ENCODE measurements around the gene CCL21. TPM values are rescaled to one million over a fixed set of nuclear protein-coding genes. Genes with fewer than 3 reads are reported as not detected.

Gene CCL21
- total RNA-seq, 1 donor from 2014 or later = not detected

GRCh38 chr9:34665067-34665380 is 44.9 kb downstream of the CCL21 start:
- Mint-ChIP-seq H3K27me3 (no peaks in the 10 kb centered on the region), H3K4me1 (ENCODE audit: unreplicated experiment) (peaks cover 9% of the 10 kb centered on the region), H3K9me3 (peaks cover 4% of the 10 kb centered on the region), H3K27ac (peak overlapping the region; percentile 98), H3K4me3 (peak overlapping the region; percentile 96), H3K36me3 (peaks cover 19% of the 10 kb centered on the region)
- DNase-seq (ENCODE audit: extremely low spot score, unreplicated experiment) = no peak
- TF ChIP-seq, protein P1, sequence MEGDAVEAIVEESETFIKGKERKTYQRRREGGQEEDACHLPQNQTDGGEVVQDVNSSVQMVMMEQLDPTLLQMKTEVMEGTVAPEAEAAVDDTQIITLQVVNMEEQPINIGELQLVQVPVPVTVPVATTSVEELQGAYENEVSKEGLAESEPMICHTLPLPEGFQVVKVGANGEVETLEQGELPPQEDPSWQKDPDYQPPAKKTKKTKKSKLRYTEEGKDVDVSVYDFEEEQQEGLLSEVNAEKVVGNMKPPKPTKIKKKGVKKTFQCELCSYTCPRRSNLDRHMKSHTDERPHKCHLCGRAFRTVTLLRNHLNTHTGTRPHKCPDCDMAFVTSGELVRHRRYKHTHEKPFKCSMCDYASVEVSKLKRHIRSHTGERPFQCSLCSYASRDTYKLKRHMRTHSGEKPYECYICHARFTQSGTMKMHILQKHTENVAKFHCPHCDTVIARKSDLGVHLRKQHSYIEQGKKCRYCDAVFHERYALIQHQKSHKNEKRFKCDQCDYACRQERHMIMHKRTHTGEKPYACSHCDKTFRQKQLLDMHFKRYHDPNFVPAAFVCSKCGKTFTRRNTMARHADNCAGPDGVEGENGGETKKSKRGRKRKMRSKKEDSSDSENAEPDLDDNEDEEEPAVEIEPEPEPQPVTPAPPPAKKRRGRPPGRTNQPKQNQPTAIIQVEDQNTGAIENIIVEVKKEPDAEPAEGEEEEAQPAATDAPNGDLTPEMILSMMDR (conservative IDR thresholded peaks at IDR 0.05) = no peak

DNA sequence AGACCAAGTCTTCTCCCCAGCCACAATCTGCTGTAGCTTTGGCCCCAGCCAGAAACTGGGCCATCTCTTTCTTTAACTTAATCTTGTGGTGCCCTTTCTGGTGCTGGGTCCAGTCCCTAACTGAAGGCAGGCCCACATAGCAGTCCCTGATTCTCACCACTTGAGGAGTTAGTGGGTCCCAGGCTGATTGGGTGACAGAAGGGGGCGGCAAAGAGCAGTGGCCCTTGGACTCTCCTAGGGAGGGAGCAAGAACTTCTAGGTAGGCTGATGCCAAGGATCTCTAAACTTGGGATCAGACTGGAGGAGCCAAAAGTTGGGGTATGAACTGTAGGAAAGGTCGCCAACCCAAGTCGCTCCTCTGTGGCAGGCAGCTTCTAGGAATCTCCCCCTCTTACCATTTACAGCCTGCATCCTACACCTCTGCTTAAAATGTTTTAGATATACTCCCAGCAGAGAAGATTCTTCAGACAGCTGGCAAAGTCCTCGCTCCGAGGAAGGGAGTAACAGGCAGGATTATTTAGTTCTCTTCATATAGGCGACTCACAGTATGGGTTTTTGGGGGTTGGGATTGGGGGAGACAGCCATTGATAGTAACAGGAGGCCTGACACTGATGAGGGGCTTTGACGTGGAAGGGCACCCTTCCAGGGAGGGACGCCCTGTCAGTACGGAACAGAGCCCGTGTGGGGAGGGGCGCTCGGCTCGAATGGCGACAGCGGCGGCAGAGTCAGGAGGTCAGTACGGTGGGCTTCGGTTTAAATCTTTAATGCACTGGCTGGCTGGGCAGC is 45.5 kb downstream of the CCL21 start:
- H3K4me3 Mint-ChIP-seq = peak overlapping the region; percentile 96

DNA sequence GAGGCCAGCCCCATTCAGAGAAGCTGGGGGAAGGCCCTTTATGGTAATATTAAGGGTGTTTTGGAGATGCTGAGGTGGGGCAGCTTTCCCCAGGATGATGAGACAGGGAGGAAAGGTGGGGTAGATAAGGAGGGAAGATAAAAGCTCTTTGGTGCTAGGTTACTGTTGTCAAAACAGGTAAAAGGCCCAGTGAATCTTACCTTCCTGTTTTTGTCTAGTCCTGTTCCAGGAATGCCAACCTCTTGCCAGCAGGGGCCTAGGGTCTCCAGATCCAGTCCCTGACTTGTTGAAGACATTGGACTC is 46.7 kb downstream of the CCL21 start:
- DNase-seq (ENCODE audit: extremely low spot score, unreplicated experiment) = no peak
- peak overlapping the region; percentile 70 for H3K27ac Mint-ChIP-seq
- H3K9me3 Mint-ChIP-seq = no peaks in the 10 kb centered on the region
- TF ChIP-seq, protein P1 (conservative IDR thresholded peaks at IDR 0.05) = no peak
- H3K4me3 Mint-ChIP-seq = no peak overlapping the region
- H3K27me3 Mint-ChIP-seq = no peaks in the 10 kb centered on the region
- H3K36me3 Mint-ChIP-seq = peaks cover 5% of the 10 kb centered on the region
- H3K4me1 Mint-ChIP-seq (ENCODE audit: unreplicated experiment) = peaks cover 9% of the 10 kb centered on the region

More for the DNA sequence above, 45.5 kb downstream of the CCL21 start:
- no peaks in the 10 kb centered on the region for H3K27me3 Mint-ChIP-seq
- peak overlapping the region; percentile 77 for H3K27ac Mint-ChIP-seq
- H3K36me3 Mint-ChIP-seq = peaks cover 15% of the 10 kb centered on the region
- peaks cover 9% of the 10 kb centered on the region for H3K4me1 Mint-ChIP-seq (ENCODE audit: unreplicated experiment)
- TF ChIP-seq, protein P1 (conservative IDR thresholded peaks at IDR 0.05) = peak; percentile 75
- peaks cover under 1% of the 10 kb centered on the region for H3K9me3 Mint-ChIP-seq
- DNase-seq (ENCODE audit: extremely low spot score, unreplicated experiment) = no peak

DNA sequence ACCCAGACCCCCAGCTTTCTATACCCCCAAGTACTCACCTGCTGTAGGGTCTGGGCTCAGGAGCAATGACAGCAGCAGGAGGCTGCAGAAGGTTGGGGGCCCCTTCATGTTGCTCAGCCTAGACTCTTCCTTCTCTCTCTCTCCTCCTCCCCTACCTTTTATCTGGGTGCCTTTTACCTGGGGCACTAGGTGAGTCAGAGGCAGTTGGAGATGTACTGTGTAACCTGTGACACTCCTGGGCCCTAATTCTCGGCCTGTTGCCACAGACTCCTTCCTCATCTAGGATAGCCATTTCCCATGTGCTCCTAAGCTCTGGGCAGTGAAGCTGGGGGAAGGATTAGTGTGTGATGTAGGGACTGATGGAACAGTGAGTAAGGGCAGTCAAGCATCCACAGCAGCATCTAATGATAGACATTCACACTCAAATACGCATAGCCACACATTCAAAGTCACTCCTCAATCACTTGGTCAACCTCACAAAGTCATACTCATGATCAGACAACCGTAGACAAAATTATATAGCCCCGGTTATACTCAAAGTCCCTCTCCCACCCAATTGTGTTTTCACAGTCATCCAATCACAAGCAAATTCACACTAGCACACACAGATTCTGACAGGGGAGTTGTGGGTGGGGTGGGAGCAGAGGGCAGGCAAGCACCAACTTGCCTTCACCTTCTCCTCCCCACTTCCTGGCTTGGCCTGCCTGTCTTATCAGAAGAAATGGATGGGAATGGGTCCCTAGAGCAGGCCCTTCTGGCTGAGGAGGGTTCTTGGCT is 47.2 kb downstream of the CCL21 start, which contains the start of gene CCL27:
Gene CCL27 (minus strand): TSS at position 132 of the 777 bp plus-strand sequence. CDS start 24 bp downstream, at position 108.
- H3K27ac Mint-ChIP-seq = peak within 1 kb of the TSS; percentile 70
- H3K4me1 Mint-ChIP-seq (ENCODE audit: unreplicated experiment) = peaks cover 9% of the 10 kb centered on the region
- no peaks in the 10 kb centered on the region for H3K9me3 Mint-ChIP-seq
- H3K4me3 Mint-ChIP-seq = peak within 1 kb of the TSS; percentile 29
- TF ChIP-seq, protein P1 (conservative IDR thresholded peaks at IDR 0.05) = no peak
- peaks cover 5% of the 10 kb centered on the region for H3K36me3 Mint-ChIP-seq
- DNase-seq (ENCODE audit: extremely low spot score, unreplicated experiment) = no peak
- H3K27me3 Mint-ChIP-seq = no peaks in the 10 kb centered on the region

DNA sequence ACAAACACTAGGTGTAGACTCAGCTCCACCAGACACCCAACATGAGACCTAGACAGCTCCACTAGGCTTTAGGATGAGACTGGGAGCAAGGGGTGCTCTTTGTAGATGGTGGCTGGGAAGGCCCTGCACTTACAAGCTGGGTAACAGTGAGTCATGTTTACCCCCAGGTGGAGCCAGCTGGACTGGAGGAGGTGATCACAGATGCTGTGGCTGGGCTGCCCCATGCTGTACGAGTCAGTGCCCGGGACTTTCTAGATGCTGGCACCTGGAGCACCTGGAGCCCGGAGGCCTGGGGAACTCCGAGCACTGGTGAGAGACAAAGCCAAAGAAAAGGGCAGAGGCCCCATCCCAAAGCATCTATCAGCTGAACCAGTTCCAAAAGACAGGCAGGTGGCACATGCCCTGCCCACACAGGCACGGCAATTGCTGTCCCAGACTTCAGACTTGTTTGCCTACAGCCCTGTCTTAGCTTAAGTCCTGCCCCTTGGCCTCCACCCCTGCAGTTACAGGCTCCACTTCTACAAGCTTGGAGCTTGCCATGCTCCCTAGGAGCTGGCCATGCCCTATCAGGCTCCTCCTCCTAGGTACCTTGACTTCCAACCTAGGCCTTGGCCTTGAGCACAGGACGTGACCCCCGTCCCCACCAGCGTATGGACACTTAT is 50.2 kb downstream of the CCL21 start:
- H3K4me1 Mint-ChIP-seq (ENCODE audit: unreplicated experiment) = peaks cover 18% of the 10 kb centered on the region

More for the DNA sequence above, 50.2 kb downstream of the CCL21 start:
- no peak overlapping the region for H3K27ac Mint-ChIP-seq
- peaks cover 5% of the 10 kb centered on the region for H3K36me3 Mint-ChIP-seq
- no peak for DNase-seq (ENCODE audit: extremely low spot score, unreplicated experiment)
- no peaks in the 10 kb centered on the region for H3K9me3 Mint-ChIP-seq
- TF ChIP-seq, protein P1 (conservative IDR thresholded peaks at IDR 0.05) = no peak
- no peak overlapping the region for H3K4me3 Mint-ChIP-seq
- no peaks in the 10 kb centered on the region for H3K27me3 Mint-ChIP-seq

Other genes with a start within 250 kb of the CCL21 start
- 0.95 and 5.5 TPM in 2 replicates for gene ENHO, start 187.1 kb downstream of the CCL21 start, total RNA-seq (ENCODE audit: low replicate concordance)
- gene CNTFR, start 120.4 kb downstream of the CCL21 start, total RNA-seq (ENCODE audit: low replicate concordance) = 3.5 and 24.2 TPM in 2 replicates
- 30.2 and 31.8 TPM in 2 replicates for gene RPP25L, start 98.0 kb downstream of the CCL21 start, total RNA-seq (ENCODE audit: low replicate concordance)
- gene DCTN3, start 89.6 kb downstream of the CCL21 start, total RNA-seq (ENCODE audit: low replicate concordance) = 81.6 and 93.4 TPM in 2 replicates
- 0.26 TPM in 1 of 2 replicates, not detected in the other for gene ARID3C, start 81.1 kb downstream of the CCL21 start, total RNA-seq (ENCODE audit: low replicate concordance)
- gene SIGMAR1, start 72.3 kb downstream of the CCL21 start, total RNA-seq (ENCODE audit: low replicate concordance) = 59.0 and 79.7 TPM in 2 replicates
- gene GALT, start 63.5 kb downstream of the CCL21 start, total RNA-seq (ENCODE audit: low replicate concordance) = 48.8 and 70.5 TPM in 2 replicates
- 10.8 and 53.8 TPM in 2 replicates for gene IL11RA, start 58.0 kb downstream of the CCL21 start, total RNA-seq (ENCODE audit: low replicate concordance)
- 0.43 and 1.1 TPM in 2 replicates for gene CCL27, start 47.5 kb downstream of the CCL21 start, total RNA-seq (ENCODE audit: low replicate concordance)
- gene CCL19, start 18.9 kb downstream of the CCL21 start, total RNA-seq (ENCODE audit: low replicate concordance) = not detected in 2 replicates
- 0.19 and 0.88 TPM in 2 replicates for gene PHF24, start 248.1 kb upstream of the CCL21 start, total RNA-seq (ENCODE audit: low replicate concordance)